ENCODE data around the gene FOXC1.

GRCh38 chr6:1629316-1629715, 19.6 kb downstream of the FOXC1 start:
- TF ChIP-seq CTCF (IDR thresholded peaks at IDR 0.05; ENCODE audit: low read depth, low read length, poor library complexity, severe bottlenecking) (no peak), EZH2phosphoT487 (IDR thresholded peaks at IDR 0.05; ENCODE audit: borderline replicate concordance, low read length) (no peak)
